GM12872 (cell line): Measurements from ENCODE around the gene EFCAB6.

ENCODE experiments used
- TF ChIP-seq, protein P1 (sequence below): IDR thresholded peaks from 3 replicates; pipeline ENCODE4 v1.5.1; 2011; ENCODE audit warnings: low read depth, mild to moderate bottlenecking, low read length, moderate library complexity; ENCODE audit not compliant: insufficient read depth

EFCAB6 gene

DNA sequence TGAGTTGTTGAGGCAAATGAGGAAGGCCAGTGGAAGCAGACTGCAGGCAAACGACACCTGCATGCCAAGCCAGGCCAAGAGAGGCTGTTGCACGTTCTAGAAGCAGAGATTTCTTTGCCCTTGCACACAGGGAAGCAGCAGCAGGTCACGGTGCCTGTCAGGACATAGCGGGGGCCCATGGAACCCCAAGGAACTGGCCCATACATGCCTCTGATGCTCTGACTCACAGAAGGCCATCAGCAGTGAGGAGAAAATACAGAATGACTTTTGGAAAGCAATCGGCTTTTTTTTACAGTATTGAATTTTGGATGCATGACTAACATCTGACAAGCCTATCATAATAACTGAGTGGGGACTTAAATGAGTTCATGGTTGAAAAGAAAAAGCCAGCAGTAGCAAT is 276.4 kb downstream of the EFCAB6 start:
- TF ChIP-seq, protein P1, sequence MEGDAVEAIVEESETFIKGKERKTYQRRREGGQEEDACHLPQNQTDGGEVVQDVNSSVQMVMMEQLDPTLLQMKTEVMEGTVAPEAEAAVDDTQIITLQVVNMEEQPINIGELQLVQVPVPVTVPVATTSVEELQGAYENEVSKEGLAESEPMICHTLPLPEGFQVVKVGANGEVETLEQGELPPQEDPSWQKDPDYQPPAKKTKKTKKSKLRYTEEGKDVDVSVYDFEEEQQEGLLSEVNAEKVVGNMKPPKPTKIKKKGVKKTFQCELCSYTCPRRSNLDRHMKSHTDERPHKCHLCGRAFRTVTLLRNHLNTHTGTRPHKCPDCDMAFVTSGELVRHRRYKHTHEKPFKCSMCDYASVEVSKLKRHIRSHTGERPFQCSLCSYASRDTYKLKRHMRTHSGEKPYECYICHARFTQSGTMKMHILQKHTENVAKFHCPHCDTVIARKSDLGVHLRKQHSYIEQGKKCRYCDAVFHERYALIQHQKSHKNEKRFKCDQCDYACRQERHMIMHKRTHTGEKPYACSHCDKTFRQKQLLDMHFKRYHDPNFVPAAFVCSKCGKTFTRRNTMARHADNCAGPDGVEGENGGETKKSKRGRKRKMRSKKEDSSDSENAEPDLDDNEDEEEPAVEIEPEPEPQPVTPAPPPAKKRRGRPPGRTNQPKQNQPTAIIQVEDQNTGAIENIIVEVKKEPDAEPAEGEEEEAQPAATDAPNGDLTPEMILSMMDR, result no peak

DNA sequence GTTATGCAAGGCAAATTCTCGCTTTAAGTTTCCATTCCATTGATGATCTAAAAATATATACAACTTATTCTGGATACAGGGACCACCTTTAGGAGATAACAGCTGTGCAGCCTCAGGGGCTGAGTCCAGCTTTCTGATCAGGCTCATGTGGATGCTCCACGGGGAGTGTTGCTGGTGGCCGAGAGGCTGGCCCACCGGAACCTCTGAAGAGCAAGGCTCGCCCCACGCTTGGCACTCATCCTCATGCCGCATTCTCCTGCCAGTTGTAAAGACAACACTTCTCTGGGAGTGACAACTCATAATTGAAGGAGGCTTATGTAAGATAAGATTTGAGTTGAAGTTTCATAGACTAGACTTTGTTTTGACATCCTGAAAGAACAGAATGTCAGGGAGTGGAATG is 276.8 kb downstream of the EFCAB6 start:
- TF ChIP-seq, protein P1, result no peak

DNA sequence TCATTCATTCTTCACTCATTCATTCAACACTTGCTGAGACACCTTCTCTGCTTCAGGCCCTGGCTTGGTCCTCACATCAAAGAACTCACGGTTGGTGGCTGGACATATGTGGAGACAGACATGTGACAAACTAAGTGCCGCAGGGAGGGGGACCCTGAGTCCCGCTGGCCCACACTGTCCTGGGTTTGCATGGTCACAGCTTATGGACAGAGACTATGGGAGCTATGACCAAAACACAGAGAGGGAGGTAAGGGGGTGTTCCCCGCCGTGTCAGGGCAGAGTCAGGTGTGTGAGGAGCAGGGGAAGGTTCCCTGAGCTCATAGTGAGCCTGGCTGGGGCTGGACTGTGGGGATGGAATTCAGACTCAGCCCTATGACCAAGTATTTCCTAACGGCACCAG is 277.2 kb downstream of the EFCAB6 start:
- TF ChIP-seq, protein P1, result no peak

DNA sequence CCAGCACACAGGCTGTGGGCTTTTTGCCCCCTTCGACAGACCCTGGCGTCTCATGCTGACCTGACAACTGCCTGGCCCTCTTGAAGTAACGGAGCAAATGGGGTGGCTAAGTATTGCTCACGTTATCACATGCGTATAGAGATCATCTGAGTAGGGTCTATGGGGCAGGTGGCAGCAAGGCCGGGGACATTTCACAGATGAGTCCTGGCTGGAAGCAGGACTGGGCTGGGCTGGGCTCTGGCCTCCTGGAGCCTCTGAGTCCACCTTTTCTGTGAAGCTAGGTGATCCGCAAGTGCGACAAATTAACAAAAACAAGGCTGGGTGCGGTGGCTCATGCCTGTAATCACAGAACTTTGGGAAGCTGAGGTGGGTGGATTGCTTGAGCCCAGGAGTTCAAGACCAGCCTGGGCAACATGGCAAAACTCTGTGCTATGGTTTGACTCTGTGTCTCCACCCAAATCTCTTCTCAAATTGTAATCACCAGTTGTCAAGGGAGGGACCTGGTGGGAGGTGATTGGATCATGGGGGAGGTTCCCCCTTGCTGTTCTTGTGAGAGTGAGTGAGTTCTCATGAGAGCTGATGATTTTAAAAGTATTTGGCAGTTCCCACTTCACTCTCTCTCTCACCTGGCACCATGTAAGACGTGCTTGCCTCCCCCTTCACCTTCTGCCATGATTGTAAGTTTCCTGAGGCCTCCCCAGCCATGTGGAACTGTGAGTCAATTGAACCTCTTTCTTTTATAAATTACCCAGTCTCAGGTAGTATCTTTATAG is 278.3 kb downstream of the EFCAB6 start:
- TF ChIP-seq, protein P1, result no peak

DNA sequence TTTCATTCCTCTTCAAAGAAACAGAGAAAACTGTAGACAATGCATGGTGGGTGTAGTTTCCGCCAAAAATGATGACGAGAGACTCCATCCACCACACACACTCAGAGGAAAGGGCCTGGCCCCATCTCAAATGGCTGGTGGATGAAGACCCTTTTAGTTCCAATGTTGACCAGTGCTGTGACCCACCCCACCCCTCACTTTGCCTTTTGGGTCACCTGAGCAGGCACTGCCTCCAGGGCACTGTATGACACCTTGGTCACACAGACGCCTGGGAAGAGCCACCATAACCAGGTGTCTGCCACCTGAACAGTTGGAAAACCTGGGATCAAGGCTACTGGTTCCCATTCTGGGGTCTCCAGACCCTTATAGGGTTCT is 279.0 kb downstream of the EFCAB6 start:
- TF ChIP-seq, protein P1, result no peak

DNA sequence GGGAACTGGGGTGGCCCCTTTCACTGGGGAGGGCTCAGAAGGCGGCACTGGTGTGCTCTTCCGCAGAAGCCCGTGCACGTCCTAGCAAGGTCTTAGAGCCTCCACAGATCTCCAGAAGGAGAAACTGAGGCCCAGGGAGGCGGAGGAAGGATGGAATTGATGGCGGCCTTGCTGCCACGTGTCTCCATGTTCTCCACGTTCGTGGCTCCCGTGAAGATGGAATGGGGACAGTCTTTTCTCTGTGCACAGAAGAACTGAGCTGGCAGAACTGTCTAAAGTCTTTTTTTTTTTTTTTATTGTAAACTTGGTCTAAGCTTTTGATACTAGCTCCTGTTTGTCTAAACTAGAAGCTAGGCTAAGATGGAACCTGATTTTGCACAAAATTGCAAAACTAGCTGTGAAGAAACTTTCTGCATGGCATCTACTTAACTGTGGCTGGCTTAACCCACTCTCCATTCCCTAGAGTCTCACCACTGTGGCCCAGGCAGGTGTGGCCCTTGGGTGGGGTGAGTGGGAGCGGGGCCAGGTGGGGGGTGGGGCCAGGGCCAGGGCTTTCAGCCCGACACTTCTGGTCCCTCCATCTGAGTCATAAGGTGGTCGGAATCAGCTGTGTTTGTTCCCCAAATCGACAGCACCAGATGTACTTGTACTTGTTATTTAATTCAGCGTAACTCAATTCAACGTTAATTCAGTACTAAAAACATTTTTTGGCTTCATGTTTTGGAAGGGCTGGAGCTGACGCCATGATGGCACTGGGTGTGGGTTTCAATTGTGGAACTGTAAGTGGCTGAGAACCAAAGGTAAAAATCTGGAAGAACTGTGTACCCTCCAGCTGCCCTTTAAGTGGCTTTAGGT is 279.6 kb downstream of the EFCAB6 start:
- TF ChIP-seq, protein P1, result no peak

DNA sequence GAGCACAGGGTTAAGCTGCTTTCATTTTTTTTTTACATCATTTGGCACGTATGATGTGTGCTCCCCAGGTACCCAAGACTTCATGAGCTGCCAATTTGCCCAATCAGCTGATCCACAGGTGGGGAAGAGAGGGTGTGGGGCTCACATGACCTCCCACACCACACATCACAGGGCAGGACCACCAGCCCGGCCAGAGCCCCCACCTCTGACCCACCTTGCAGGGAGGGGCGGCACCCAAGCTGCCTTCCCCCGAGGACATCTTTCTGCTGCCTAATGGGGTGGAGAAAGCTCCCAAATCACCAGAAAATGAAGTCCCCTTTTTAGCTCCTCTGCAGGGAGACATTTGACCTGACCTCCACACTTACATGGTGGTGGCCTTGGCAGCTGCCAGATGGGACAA is 280.5 kb downstream of the EFCAB6 start:
- TF ChIP-seq, protein P1, result no peak
